OCI-LY7 (cell line): ENCODE measurements around the gene CCDC102B. TPM values are rescaled to one million over a fixed set of nuclear protein-coding genes. Genes with fewer than 3 reads are reported as not detected.
"Not testable (repeated sequence)": the region's sequence is repeated elsewhere in the genome, so short reads cannot be mapped to it uniquely, and the experiment has no call there.

Experiments used
- BruUV-seq: library from RNA; stranded (reverse); fragments of 400-500 nt; replicated peaks from 2 replicates; lab custom pipeline; 2021; lab: Mats Ljungman, UMichigan
- CTCF ChIA-PET: fragments of 300-600 bp; sonication (Branson Sonifier 250); formaldehyde crosslinking; loops from one replicate; lab custom pipeline; 2022; ENCODE audit warnings: antibody characterized with exemption; ENCODE audit not compliant: unreplicated experiment; lab: Charles Lee
- POLR2A ChIA-PET: fragments of 300-600 bp; sonication (Branson Sonifier 250); formaldehyde crosslinking; loops from one replicate; lab custom pipeline; 2022; ENCODE audit warnings: antibody characterized with exemption; lab: Charles Lee
- DNase-seq: peaks from one replicate; pipeline ENCODE4 v3.0.0-alpha.2; 2015; ENCODE audit warnings: low spot score
- H2AFZ ChIP-seq: fragments of 200-600 bp; sonication (generic), shearing (Covaris generic); 2 replicates; pipeline ENCODE4 v1.6.1; 2014; ENCODE audit warnings: mild to moderate bottlenecking, antibody characterized with exemption, low read length, moderate library complexity
- H3K27ac ChIP-seq: fragments of 200-600 bp; sonication (generic); 2 replicates; pipeline ENCODE4 v1.5.1; 2014; ENCODE audit warnings: mixed run types, low read depth, mild to moderate bottlenecking, moderate library complexity, low read length, inconsistent platforms; ENCODE audit not compliant: poor library complexity, severe bottlenecking
- H3K36me3 ChIP-seq: fragments of 200-600 bp; sonication (generic); 2 replicates; pipeline ENCODE4 v1.6.1; 2014; ENCODE audit warnings: mild to moderate bottlenecking, antibody characterized with exemption, low read length, moderate library complexity, mixed read lengths; ENCODE audit not compliant: insufficient read depth
- H3K4me1 ChIP-seq: fragments of 200-600 bp; sonication (generic); 2 replicates; pipeline ENCODE4 v1.5.1; 2014; ENCODE audit warnings: mild to moderate bottlenecking, low read length; ENCODE audit not compliant: insufficient read depth, poor library complexity, severe bottlenecking
- H3K4me2 ChIP-seq: fragments of 200-600 bp; sonication (generic); 2 replicates; pipeline ENCODE4 v1.6.1; 2014; ENCODE audit warnings: mild to moderate bottlenecking, low read length
- H3K4me3 ChIP-seq: fragments of 200-600 bp; sonication (generic); 2 replicates; pipeline ENCODE4 v1.5.1; 2014; ENCODE audit warnings: mild to moderate bottlenecking, low read depth, low read length; ENCODE audit not compliant: poor library complexity, severe bottlenecking
- H3K79me2 ChIP-seq: fragments of 200-600 bp; sonication (generic); 2 replicates; pipeline ENCODE4 v1.6.1; 2016; ENCODE audit warnings: low read depth, mild to moderate bottlenecking, low read length, moderate library complexity, mixed read lengths; ENCODE audit not compliant: insufficient read depth
- H3K9me2 ChIP-seq: fragments of 200-600 bp; sonication (generic); 2 replicates; pipeline ENCODE4 v1.6.1; 2016; ENCODE audit warnings: mild to moderate bottlenecking, low read length, mixed read lengths; ENCODE audit not compliant: insufficient read depth
- H3K9me3 ChIP-seq: fragments of 200-600 bp; sonication (generic); 2 replicates; pipeline ENCODE4 v1.6.1; 2014; ENCODE audit warnings: mild to moderate bottlenecking, mixed run types, low read length, mixed read lengths
- H4K20me1 ChIP-seq: fragments of 200-600 bp; sonication (generic); 2 replicates; pipeline ENCODE4 v1.6.1; 2014; ENCODE audit warnings: mild to moderate bottlenecking, antibody characterized with exemption, low read length, moderate library complexity, mixed read lengths; ENCODE audit not compliant: insufficient read depth
- CTCF ChIP-seq: fragments of 200-600 bp; sonication (generic); conservative IDR thresholded peaks from 2 replicates; pipeline ENCODE4 v1.5.1; 2014; ENCODE audit warnings: mild to moderate bottlenecking, antibody characterized with exemption, low read length, moderate library complexity, mixed read lengths
- EZH2phosphoT487 ChIP-seq: fragments of 200-600 bp; sonication (generic); IDR thresholded peaks from 2 replicates; pipeline ENCODE4 v1.6.1; 2018; ENCODE audit warnings: low read depth, borderline replicate concordance, mild to moderate bottlenecking, mixed run types, antibody characterized with exemption, low read length, moderate library complexity, mixed read lengths
- intact Hi-C: fragments of 100-400 bp; cut with micrococcal nuclease; formaldehyde crosslinking; loops from one replicate; pipeline ENCODE4 v1.10.0; 2022; ENCODE audit not compliant: unreplicated experiment
- total RNA-seq, 2 experiments: library from RNA; depleted of rRNA in 1 of 2; stranded (reverse); fragments of >200 nt in 1 of 2; shearing (Covaris generic) in 1 of 2; gene quantifications; 2 replicates each; pipeline ENCODE4 v1.2.3, GENCODE V29; 2014 to 2022

CCDC102B gene
- total RNA-seq, 2 experiments from 2014 or later: 0.46 to 0.54 TPM

DNA sequence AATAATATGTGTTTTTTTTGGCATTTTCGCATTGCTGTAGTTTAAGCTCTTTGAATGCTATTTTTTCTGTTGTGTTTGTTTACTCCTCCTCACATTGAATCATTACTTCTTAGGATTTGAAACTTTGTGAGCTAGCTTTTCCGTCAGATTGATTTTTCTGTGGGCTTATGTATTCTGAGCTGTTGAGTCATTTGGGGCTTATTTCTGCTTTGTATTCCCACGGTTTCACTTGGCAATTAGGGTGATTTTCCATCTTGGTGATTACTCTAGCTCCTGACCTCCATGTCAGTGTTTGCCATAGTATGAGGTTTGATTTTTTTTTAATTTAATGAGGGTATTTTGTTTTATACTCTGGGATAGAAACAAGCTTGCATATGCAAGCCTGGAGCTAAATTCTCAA lies 200.0 kb downstream of the CCDC102B start:
- Histone ChIP-seq H3K4me2 (no peak overlapping the region), H3K4me1 (no peaks in the 10 kb centered on the region), H3K9me2 (no peaks in the 10 kb centered on the region), H3K27ac (no peak overlapping the region), H3K79me2 (no peaks in the 10 kb centered on the region), H2AFZ (no peak overlapping the region), H4K20me1 (no peaks in the 10 kb centered on the region), H3K4me3 (no peak overlapping the region), H3K9me3 (no peaks in the 10 kb centered on the region), H3K36me3 (no peaks in the 10 kb centered on the region)
- intact Hi-C loops: no loop called here
- CTCF ChIA-PET: no interaction called here
- DNase-seq: no peak
- no peak for TF ChIP-seq EZH2phosphoT487
- TF ChIP-seq CTCF: no peak
- POLR2A ChIA-PET: no interaction called here
- BruUV-seq: no TSS peak

GRCh38 chr18:69000366-69000765 lies 202.5 kb downstream of the CCDC102B start:
- intact Hi-C loops: no loop called here
- TF ChIP-seq EZH2phosphoT487: no peak
- no peak for TF ChIP-seq CTCF

DNA sequence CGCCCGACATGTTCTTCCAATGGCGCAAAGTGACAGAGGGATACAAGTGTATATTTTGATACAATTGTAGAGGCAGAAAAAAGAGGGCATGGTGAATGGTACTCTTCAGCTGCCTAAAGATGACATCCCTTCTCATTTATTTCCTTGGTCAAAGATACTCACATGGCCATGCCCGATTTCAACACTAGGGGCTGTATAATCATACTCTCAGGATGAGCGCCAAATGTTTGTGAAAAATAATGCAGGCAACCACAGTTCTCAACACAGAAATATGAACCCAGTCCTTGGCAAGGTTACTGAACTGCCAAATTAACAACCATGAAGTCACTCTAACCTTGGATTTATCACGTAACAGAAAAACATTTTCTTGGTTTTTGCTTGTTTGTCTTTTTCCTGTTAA lies 204.4 kb downstream of the CCDC102B start:
- no peak overlapping the region for H3K27ac ChIP-seq
- H3K4me3 ChIP-seq: no peak overlapping the region
- H3K36me3 ChIP-seq: no peaks in the 10 kb centered on the region
- intact Hi-C loops: no loop called here
- no peaks in the 10 kb centered on the region for H3K4me1 ChIP-seq
- H2AFZ ChIP-seq: no peak overlapping the region
- H3K4me2 ChIP-seq: no peak overlapping the region
- H3K9me2 ChIP-seq: no peaks in the 10 kb centered on the region
- CTCF ChIA-PET: no interaction called here
- no peaks in the 10 kb centered on the region for H3K79me2 ChIP-seq
- H4K20me1 ChIP-seq: no peaks in the 10 kb centered on the region
- no TSS peak for BruUV-seq
- POLR2A ChIA-PET: no interaction called here
- no peaks in the 10 kb centered on the region for H3K9me3 ChIP-seq
- DNase-seq: no peak
- TF ChIP-seq EZH2phosphoT487: no peak
- peak; percentile 31; the same call in 1 of the 2 replicates for TF ChIP-seq CTCF

More at GRCh38 chr18:69000366-69000765, 202.5 kb downstream of the CCDC102B start:
- Histone ChIP-seq H3K79me2 (no peaks in the 10 kb centered on the region), H2AFZ (no peak overlapping the region), H4K20me1 (no peaks in the 10 kb centered on the region), H3K27ac (no peak overlapping the region), H3K9me3 (no peaks in the 10 kb centered on the region), H3K4me2 (no peak overlapping the region), H3K9me2 (no peaks in the 10 kb centered on the region), H3K4me1 (no peaks in the 10 kb centered on the region), H3K36me3 (no peaks in the 10 kb centered on the region), H3K4me3 (no peak overlapping the region)
- ChIA-PET CTCF (no interaction called here), POLR2A (no interaction called here)
- DNase-seq: no peak
- BruUV-seq: no TSS peak

- H4K20me1 ChIP-seq, H3K79me2 ChIP-seq, intact Hi-C loops, CTCF ChIA-PET, H3K9me2 ChIP-seq, H2AFZ ChIP-seq, H3K9me3 ChIP-seq, POLR2A ChIA-PET, H3K4me1 ChIP-seq, H3K4me3 ChIP-seq, DNase-seq, H3K27ac ChIP-seq, BruUV-seq, H3K36me3 ChIP-seq, H3K4me2 ChIP-seq: not testable (repeated sequence)
These were observed 208.3 kb downstream of the CCDC102B start for GRCh38 chr18:69006212-69006611.
